Activated naive CD8-positive, alpha-beta T cell treated with anti-CD3 and anti-CD28 coated beads, Interleukin-2, amount 50 U/mL, for 16 hours (primary cell): ENCODE data around the gene TOP3B.

ENCODE experiments used
- DNase-seq: peaks from one replicate; pipeline ENCODE4 v3.0.0-alpha.2; 2020; ENCODE audit warnings: low read depth, low spot score

TOP3B gene, protein sequence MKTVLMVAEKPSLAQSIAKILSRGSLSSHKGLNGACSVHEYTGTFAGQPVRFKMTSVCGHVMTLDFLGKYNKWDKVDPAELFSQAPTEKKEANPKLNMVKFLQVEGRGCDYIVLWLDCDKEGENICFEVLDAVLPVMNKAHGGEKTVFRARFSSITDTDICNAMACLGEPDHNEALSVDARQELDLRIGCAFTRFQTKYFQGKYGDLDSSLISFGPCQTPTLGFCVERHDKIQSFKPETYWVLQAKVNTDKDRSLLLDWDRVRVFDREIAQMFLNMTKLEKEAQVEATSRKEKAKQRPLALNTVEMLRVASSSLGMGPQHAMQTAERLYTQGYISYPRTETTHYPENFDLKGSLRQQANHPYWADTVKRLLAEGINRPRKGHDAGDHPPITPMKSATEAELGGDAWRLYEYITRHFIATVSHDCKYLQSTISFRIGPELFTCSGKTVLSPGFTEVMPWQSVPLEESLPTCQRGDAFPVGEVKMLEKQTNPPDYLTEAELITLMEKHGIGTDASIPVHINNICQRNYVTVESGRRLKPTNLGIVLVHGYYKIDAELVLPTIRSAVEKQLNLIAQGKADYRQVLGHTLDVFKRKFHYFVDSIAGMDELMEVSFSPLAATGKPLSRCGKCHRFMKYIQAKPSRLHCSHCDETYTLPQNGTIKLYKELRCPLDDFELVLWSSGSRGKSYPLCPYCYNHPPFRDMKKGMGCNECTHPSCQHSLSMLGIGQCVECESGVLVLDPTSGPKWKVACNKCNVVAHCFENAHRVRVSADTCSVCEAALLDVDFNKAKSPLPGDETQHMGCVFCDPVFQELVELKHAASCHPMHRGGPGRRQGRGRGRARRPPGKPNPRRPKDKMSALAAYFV

DNA sequence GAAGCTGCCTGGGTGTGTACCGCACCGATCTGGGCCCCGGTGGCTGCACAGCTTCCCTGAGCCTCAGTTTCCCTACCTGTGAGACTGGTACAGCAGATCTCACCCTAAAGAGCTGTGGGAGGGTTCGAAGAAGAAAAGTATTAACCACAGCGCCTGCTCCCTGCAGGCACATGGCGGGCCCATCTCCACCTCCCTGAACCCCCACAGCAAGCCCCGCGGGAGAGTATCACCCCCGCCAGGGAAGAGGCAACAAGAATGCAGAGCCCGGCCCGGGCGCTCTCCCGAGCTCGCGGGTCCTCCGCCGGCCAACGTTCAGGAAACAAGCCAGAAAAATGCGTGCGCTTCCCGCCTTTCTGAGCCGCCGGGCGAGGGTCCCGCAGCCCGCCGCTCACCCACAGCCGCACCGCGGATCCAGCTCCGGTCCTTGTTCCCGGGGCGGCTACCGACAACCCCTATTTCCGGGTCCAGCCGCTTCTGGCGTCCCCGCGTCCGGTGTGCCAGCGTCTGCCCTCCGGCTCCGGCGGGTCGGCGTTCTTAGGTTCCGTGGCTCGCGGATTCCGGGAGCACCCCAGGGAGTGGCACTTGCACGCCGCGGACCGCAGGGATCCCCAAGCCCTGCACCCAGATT, at the start of gene TOP3B:
TSS of gene TOP3B (minus strand) at position 450 of the 628 bp plus-strand sequence. CDS start 7,078 bp downstream, outside the sequence.
- peak; percentile 67 for DNase-seq

DNA sequence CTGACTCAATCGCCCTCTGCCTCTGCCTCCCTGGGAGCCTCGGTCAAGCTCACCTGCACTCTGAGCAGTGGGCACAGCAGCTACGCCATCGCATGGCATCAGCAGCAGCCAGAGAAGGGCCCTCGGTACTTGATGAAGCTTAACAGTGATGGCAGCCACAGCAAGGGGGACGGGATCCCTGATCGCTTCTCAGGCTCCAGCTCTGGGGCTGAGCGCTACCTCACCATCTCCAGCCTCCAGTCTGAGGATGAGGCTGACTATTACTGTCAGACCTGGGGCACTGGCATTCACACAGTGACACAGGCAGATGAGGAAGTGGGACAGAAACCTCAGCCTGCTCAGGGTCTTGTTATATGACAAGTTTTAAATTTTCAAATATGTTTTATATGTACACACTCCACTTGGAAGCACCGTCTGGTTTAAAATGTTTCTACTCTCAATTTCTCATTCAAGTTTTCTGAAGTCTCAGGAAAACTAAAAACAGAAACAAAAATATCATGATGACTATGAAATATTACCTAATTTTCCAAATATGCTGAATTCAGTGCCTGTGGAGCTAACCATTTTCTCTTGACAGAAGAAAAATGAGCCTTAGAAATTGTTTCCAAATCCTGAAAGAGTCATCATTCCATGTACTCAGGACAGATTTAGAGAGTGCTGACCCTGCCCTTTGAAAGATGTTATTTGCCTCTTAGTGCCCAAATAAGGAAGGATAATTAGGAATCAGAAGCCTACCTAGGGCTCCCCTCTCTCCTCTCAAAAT, 48.8 kb upstream of the TOP3B start:
- no peak for DNase-seq

DNA sequence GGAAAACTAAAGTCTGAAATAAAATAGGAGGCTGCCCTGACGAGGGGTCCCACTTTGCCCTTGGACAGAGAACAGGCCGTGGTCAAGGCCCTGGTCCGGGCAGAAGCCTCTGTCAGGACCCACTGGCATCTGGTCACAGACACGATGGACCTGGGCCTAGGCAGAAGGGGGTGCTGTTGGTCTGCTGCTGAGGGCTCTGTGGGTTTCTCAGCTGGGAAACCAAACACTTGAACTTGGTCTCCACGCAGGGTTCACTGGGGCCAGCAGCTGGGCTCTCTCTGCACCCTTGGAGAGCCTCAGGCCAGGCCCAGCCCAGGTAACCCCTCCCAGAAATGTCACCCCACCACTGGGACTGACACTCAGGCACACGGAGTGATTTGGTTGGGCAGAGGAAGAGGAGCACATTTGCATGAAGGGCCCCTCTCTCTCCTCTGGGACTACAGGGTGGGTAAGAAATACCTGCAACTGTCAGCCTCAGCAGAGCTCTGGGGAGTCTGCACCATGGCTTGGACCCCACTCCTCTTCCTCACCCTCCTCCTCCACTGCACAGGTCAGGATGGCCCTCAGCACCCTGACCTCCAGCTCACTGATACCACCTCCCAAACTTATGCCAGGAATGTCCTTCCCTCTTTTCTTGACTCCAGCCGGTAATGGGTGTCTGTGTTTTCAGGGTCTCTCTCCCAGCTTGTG, 48.1 kb upstream of the TOP3B start:
- DNase-seq = no peak

DNA sequence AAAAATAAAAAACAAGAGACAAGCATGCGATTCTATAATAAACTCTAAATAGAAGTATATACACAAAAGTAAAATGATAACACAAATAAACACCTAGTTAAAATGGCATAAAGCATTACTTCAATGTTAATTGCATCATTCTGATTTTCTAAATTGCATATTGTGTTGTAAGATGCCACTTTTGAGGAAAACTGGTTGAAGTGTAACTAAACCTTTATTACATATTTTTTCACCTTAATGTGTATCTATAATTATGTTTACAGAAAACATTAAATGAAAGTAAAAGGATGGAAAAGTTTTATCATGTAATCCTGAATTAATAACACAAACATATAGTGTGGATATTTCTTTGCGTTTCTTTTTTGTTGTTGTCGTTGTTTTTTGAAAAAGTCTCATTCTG, 45.4 kb upstream of the TOP3B start:
- DNase-seq = no peak

GRCh38 chr22:22026157-22026831, 43.7 kb upstream of the TOP3B start:
- DNase-seq = no peak

GRCh38 chr22:22025320-22026156, 43.0 kb upstream of the TOP3B start:
- DNase-seq = no peak

DNA sequence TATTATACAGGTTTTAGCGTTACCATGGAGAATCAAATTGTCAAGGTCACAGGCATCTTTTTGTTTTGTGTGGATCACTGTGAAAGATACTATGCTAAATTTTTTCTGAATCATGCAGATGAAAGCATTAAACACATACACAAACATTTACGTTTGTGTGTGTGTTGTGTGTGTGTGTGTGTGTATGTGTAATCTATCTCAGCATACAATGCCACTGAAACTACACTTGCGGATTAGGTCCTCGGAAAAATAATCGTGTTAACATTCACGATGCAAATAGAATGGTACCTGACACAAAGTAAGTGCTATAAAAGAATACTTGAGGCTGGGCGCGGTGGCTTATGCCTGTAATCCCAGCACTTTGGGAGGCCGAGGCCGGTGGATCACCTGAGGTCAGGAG, 41.9 kb upstream of the TOP3B start:
- no peak for DNase-seq

DNA sequence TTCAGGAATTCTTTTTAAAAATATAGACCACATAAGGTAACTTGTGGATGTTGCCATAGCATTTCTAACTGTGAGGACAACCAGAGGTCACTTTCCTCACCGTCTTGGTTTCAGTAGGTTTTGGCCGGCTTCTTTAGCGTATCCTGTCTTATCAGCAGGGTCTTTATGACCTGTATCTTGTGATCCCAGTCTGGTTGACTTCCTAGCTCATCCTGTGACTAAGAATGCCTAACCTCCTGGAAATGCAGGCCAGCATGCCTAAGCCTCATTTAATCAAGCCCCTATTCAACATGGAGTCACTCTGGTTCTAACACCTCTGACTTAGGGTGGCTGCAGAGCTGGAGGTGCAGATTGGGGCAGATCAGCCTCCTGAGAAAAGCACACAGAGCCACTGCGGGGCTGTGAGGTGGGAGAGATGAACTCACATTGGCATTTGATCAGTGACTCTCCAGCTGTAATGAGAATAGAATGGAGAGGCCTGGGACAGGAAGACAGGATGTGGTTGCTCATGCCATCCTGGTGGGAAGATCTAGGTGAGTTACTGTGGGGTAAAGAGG, 41.1 kb upstream of the TOP3B start:
- DNase-seq = no peak

DNA sequence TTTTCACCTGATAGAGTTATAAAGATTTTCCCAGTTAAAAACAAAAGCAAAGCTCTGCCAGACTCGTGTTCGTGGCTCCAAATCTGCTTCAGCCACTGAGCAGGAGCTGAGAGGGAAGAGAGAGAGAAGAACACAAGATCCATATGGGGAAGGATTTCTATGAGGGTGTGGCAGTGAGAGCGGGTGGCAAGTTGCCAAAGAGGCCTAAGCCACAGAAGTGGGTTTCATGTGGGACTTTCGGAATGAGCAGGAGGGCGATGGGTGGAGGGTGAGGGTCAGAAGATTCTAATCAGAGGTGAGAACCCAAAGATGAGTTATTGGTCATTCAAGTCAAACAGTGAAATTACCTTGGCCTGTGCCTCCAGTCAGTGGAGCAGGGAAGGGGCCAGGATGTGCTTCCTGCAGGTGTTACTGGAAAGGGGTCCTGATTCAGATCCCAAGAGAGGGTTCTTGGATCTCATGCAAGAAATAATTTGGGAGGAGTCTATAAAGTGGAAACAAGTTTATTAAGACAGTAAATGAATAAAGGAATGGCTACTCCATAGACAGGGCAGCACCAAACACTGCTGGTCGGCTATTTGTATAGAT, 40.5 kb upstream of the TOP3B start:
- DNase-seq = no peak

DNA sequence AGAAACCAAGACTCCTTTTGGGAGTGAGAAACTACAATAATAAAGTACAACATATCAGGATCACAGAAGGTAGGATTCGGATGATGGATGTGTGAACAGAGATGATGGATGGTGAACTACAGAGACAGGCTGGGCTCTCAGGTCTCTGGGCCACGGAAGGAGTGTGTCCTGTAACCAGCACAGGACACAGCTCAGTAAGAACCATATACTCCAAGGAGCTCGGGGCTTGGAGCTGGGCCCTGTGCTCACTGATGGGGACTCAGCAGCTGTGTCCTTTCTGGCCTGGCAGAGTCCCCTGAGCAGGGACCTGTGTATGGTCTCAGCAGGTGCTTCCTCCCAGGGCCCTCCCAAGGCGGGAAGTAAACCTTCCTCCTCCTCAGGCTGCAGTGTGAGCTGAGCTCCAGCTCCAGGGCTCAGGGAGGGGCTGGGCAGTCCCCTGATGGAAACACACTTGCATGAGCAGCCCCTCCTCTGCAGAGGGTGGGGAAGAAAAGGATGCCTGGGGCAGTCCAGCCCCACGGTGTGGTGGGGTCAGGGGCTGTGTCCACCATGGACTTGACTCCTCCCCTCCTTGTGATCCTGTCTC, 39.8 kb upstream of the TOP3B start:
- no peak for DNase-seq

DNA sequence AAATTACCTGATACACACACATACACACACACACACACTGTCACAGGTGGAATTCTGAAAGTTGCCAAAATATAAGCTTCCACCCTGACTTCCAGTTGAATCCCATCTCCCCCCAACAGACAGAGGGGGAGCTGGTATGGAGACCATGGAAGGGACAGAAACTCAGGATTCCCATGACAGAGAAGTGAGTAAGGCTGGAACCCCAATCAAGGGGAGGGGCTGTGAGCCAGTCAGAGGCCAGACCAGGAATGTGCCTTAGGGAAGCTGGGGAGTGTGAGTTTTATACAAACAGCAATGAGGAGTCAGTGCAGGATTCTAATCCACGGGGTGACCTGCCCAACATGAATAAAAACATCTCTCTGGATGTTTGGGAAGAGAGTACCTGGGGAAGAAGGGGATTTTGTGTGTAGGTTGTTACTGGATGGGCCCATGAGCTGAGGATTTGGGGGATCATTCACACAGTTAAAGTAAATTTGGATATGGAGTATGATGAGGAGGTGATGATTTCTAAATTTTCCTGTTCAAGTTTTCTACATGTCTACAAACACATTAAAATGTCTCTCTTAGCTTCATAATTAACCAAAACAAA, 38.7 kb upstream of the TOP3B start:
- no peak for DNase-seq

DNA sequence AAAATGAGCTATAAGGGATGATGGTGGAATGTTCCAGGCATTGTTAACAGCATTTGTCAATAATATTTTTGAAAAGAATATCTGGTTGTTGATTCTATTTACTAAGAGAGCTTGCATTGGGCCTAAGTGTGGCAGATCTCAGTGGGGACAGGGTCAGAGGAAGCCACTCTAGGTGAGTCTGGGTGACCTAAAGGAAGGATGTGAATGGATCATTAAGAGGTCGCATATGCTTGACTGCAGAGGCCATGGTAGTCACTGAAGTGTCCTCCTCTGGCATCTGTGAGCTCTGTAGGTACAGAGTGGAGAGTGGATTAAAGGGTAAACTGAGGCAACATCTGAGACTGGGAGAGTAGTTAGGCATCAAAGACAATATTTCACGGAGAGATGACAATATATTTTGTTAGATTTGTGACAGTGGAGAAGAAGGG, 37.9 kb upstream of the TOP3B start:
- no peak for DNase-seq

GRCh38 chr22:22019659-22020424, 37.3 kb upstream of the TOP3B start:
- DNase-seq = no peak

- no peak for DNase-seq
These were observed 36.5 kb upstream of the TOP3B start for GRCh38 chr22:22018825-22019658.

DNA sequence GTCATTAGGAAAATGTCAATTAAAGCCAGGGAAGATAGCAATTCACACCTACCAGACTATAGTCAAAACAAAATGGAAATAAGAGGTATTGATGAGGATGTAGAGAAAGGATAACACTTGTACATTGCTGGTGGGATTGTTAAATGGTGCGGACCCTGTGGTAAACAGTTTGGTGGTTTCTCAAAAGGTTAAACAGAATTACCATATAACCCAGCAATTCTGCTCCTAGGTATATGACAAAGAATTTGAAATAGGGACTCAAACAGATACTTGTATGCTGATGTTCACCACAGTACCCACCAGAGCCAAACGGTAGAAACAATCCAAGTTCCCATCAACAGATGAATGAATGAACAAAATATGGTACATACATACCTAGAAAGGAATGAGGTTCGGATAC, 33.0 kb upstream of the TOP3B start:
- DNase-seq = no peak

GRCh38 chr22:22014285-22014659, 31.7 kb upstream of the TOP3B start:
- no peak for DNase-seq
